Measurements from ENCODE around the gene CCL19.

GRCh38 chr9:34717996-34718614 is 27.0 kb upstream of the CCL19 start:
- TF ChIP-seq EZH2 (IDR thresholded peaks at IDR 0.05) (no peak), POLR2AphosphoS5 (IDR thresholded peaks at IDR 0.05; ENCODE audit: borderline replicate concordance, low read depth, low read length) (no peak), FOXP2 (optimal IDR thresholded peaks at IDR 0.05; ENCODE audit: control extremely low read depth, extremely low read length, insufficient read depth) (no peak)
